Uterus (tissue), 4 donors: ENCODE measurements around the gene RANBP3. TPM values are rescaled to one million over a fixed set of nuclear protein-coding genes. Genes with fewer than 3 reads are reported as not detected.

Source experiments
- DNase-seq, 2 donors: peaks; one replicate each; pipeline ENCODE4 v3.0.0-alpha.2; 2019 to 2020
- H3K27ac ChIP-seq, 2 donors: fragments of 200-600 bp; sonication (generic); 1 replicate in 1 of 2; 2 replicates in 1 of 2; pipeline ENCODE4 v1.5.1; 2016 to 2018
- H3K27me3 ChIP-seq, 2 donors: fragments of 200-600 bp; sonication (generic); one replicate each; pipeline ENCODE4 v1.5.1; 2018 to 2019; ENCODE audit warnings: control low read depth in 1 of 2
- H3K36me3 ChIP-seq, 2 donors: fragments of 200-600 bp; sonication (generic); one replicate each; pipeline ENCODE4 v1.5.1; 2019; ENCODE audit warnings: control low read depth in 1 of 2
- H3K4me1 ChIP-seq, 2 donors: fragments of 200-600 bp; sonication (generic); one replicate each; pipeline ENCODE4 v1.5.1; 2018 to 2019; ENCODE audit warnings: control low read depth in 1 of 2
- H3K4me3 ChIP-seq, 2 donors: fragments of 200-600 bp; sonication (generic); 1 replicate in 1 of 2; 2 replicates in 1 of 2; pipeline ENCODE4 v1.5.1; 2018 to 2019; ENCODE audit warnings: mild to moderate bottlenecking in 1 of 2
- H3K9me3 ChIP-seq, 2 donors: fragments of 200-600 bp; sonication (generic); one replicate each; pipeline ENCODE4 v1.5.1; 2019; ENCODE audit warnings: control low read depth in 1 of 2
- CTCF ChIP-seq, 4 experiments: fragments of 200-600 bp in 2 of 4; fragments of 450-650 bp in 2 of 4; sonication (generic) in 2 of 4; IDR thresholded peaks; one replicate each; pipeline ENCODE4 v1.5.1; 2016 to 2019; ENCODE audit warnings: antibody characterized with exemption in 4 of 4, mild to moderate bottlenecking in 2 of 4, moderate library complexity in 1 of 4
- POLR2A ChIP-seq, 2 donors: fragments of 450-650 bp; IDR thresholded peaks; one replicate each; pipeline ENCODE4 v1.6.1; 2016; ENCODE audit warnings: antibody characterized with exemption in 2 of 2, mild to moderate bottlenecking in 1 of 2, moderate library complexity in 1 of 2
- intact Hi-C: fragments of 100-400 bp; cut with DNase I; formaldehyde crosslinking; loops from one replicate; pipeline ENCODE4 v1.15.1; 2023; ENCODE audit warnings: low total_unique reads
- total RNA-seq, 4 donors: library from RNA; depleted of rRNA in 3 of 4; stranded (reverse); fragments of >200 nt in 3 of 4; gene quantifications; one replicate each; pipeline versions ENCODE4 v1.1.0 to v1.2.4, GENCODE V29; 2014 to 2023
- donor health status: DM: yes; HTN: yes; CAD: no.

Gene RANBP3
- total RNA-seq, 4 donors from 2014 or later, result 40.9 to 98.1 (median 48.5) TPM

- Histone ChIP-seq H3K27me3 (no peaks in the 10 kb centered on the region), H3K27ac (no peak overlapping the region), H3K9me3 (no peaks in the 10 kb centered on the region), H3K4me3 (no peak overlapping the region), H3K36me3 (no peaks in the 10 kb centered on the region), H3K4me1 (peaks cover 0 to 7% of the 10 kb centered on the region in 2 donors)
- no peak for DNase-seq
- TF ChIP-seq POLR2A (IDR thresholded peaks at IDR 0.05) (no peak), CTCF (IDR thresholded peaks at IDR 0.05) (no peak)
- intact Hi-C loops, result no loop called here
Measured at GRCh38 chr19:6018786-6019185, 40.8 kb upstream of the RANBP3 start.

- no peak for TF ChIP-seq CTCF (IDR thresholded peaks at IDR 0.05)
- no peak for TF ChIP-seq POLR2A (IDR thresholded peaks at IDR 0.05)
- Histone ChIP-seq H3K9me3 (no peaks in the 10 kb centered on the region), H3K27me3 (no peaks in the 10 kb centered on the region), H3K4me3 (no peak overlapping the region), H3K36me3 (no peaks in the 10 kb centered on the region), H3K27ac (no peak overlapping the region), H3K4me1 (peaks cover 0 to 2% of the 10 kb centered on the region in 2 donors)
- DNase-seq, result no peak
- intact Hi-C loops, result no loop called here
Measured at GRCh38 chr19:6017576-6017975, 39.6 kb upstream of the RANBP3 start.

- Histone ChIP-seq H3K4me3 (no peak overlapping the region), H3K9me3 (no peaks in the 10 kb centered on the region), H3K36me3 (no peaks in the 10 kb centered on the region), H3K27me3 (no peaks in the 10 kb centered on the region), H3K27ac (no peak overlapping the region), H3K4me1 (no peaks in the 10 kb centered on the region)
- TF ChIP-seq POLR2A (IDR thresholded peaks at IDR 0.05) (no peak), CTCF (IDR thresholded peaks at IDR 0.05) (no peak)
- no peak for DNase-seq
- intact Hi-C loops, result no loop called here
Measured at GRCh38 chr19:6015841-6016545, 38.1 kb upstream of the RANBP3 start.

GRCh38 chr19:6014551-6015135, 36.7 kb upstream of the RANBP3 start:
- no peak overlapping the region for H3K27ac ChIP-seq
- H3K36me3 ChIP-seq, result no peaks in the 10 kb centered on the region
- no peak overlapping the region for H3K4me3 ChIP-seq
- TF ChIP-seq CTCF (IDR thresholded peaks at IDR 0.05), result no peak
- TF ChIP-seq POLR2A (IDR thresholded peaks at IDR 0.05), result no peak
- no peaks in the 10 kb centered on the region for H3K9me3 ChIP-seq
- no peaks in the 10 kb centered on the region for H3K27me3 ChIP-seq
- no peaks in the 10 kb centered on the region for H3K4me1 ChIP-seq
- intact Hi-C loops, result no loop called here
- no peak for DNase-seq

GRCh38 chr19:6012426-6013170, 34.7 kb upstream of the RANBP3 start:
- Histone ChIP-seq H3K4me1 (no peaks in the 10 kb centered on the region), H3K36me3 (no peaks in the 10 kb centered on the region), H3K27me3 (no peaks in the 10 kb centered on the region), H3K4me3 (no peak overlapping the region), H3K9me3 (no peaks in the 10 kb centered on the region), H3K27ac (no peak overlapping the region)
- no peak for TF ChIP-seq CTCF (IDR thresholded peaks at IDR 0.05)
- no peak for TF ChIP-seq POLR2A (IDR thresholded peaks at IDR 0.05)
- DNase-seq, result no peak
- intact Hi-C loops, result no loop called here
